Ishikawa (cell line): ENCODE results near the gene ATG16L1.

ENCODE experiments used
- EP300 ChIP-seq: IDR thresholded peaks from 2 replicates; pipeline ENCODE4 v1.6.1; 2012; ENCODE audit warnings: borderline replicate concordance
- FOXM1 ChIP-seq: IDR thresholded peaks from 2 replicates; pipeline ENCODE4 v1.6.1; 2012; ENCODE audit warnings: low read depth, borderline replicate concordance
- RAD21 ChIP-seq: IDR thresholded peaks from 2 replicates; pipeline ENCODE4 v1.6.1; 2012; ENCODE audit warnings: low read depth

- TF ChIP-seq EP300 (no peak), RAD21 (no peak), FOXM1 (no peak)
Measured at GRCh38 chr2:233338812-233339368, 87.4 kb downstream of the ATG16L1 start.
